Measurements from ENCODE around the gene OR51D1. TPM values are rescaled to one million over a fixed set of nuclear protein-coding genes. Genes with fewer than 3 reads are reported as not detected.

OR51D1 gene
- total RNA-seq, 2 donors from 2014 or later, result not detected

- ATAC-seq (no peak), DNase-seq (peak in 2 of 4 donors; percentile 8 to 17)
- intact Hi-C loops (cut with DNase I), result no loop called here
- WGBS, 2 donors, result 20 to 50% methylated on average over 1 of the region's 1 CpG
- Histone ChIP-seq H3K9me3 (no peaks in the 10 kb centered on the region), H3K4me1 (peaks cover 21% of the 10 kb centered on the region), H3K4me3 (no peak overlapping the region), H3K36me3 (replicated peaks in 1 of 2; ENCODE audit: insufficient read depth in 1 of 2, low read depth in 2 of 2) (peaks cover 4 to 6% of the 10 kb centered on the region in 2 donors), H3K27ac (peak overlapping the region in 1 of 4 donors; percentile 17), H3K27me3 (no peaks in the 10 kb centered on the region)
- TF ChIP-seq POLR2A (IDR thresholded peaks at IDR 0.05), result no peak
- peak in 1 of 7 experiments; percentile 3 for TF ChIP-seq CTCF (IDR thresholded peaks at IDR 0.05)
Measured at GRCh38 chr11:4606231-4607015, 30.9 kb upstream of the OR51D1 start.

- peak overlapping the region in 1 of 4 donors; percentile 89 for H3K27ac ChIP-seq
Measured at GRCh38 chr11:4607096-4607495, 30.2 kb upstream of the OR51D1 start.

GRCh38 chr11:4607781-4608666 is 29.3 kb upstream of the OR51D1 start, which contains the start of gene TRIM68:
TRIM68 (minus strand) TSS chr11:4608231; CDS start chr11:4605504, 2,727 bp downstream.
- intact Hi-C loops (cut with DNase I), result no loop called here
- 3 to 8% methylated on average over 19 to 43 of the region's 43 CpGs for WGBS, 2 donors
- Histone ChIP-seq H3K4me1 (peaks cover 21% of the 10 kb centered on the region), H3K36me3 (replicated peaks in 1 of 2; ENCODE audit: insufficient read depth in 1 of 2, low read depth in 2 of 2) (no peaks in the 10 kb centered on the region), H3K27ac (peak within 1 kb of the TSS; percentile 70 to 89 (median 82)), H3K27me3 (no peaks in the 10 kb centered on the region), H3K4me3 (peak within 1 kb of the TSS; percentile 26 to 54), H3K9me3 (no peaks in the 10 kb centered on the region)
- peak; percentile 100 for ATAC-seq
- DNase-seq, result peak; percentile 95 to 97 (median 96)
- TF ChIP-seq CTCF (IDR thresholded peaks at IDR 0.05) (peak in 1 of 7 experiments; percentile 15), POLR2A (IDR thresholded peaks at IDR 0.05) (peak; percentile 54 to 91 (median 89))

More at GRCh38 chr11:4607096-4607495, 30.2 kb upstream of the OR51D1 start:
- no peaks in the 10 kb centered on the region for H3K27me3 ChIP-seq
- peak overlapping the region in 1 of 2 donors; percentile 54 for H3K4me3 ChIP-seq
- peaks cover 2% of the 10 kb centered on the region in 2 donors for H3K36me3 ChIP-seq (replicated peaks in 1 of 2; ENCODE audit: insufficient read depth in 1 of 2, low read depth in 2 of 2)
- intact Hi-C loops (cut with DNase I), result no loop called here
- DNase-seq (no peak), ATAC-seq (no peak)
- peaks cover 21% of the 10 kb centered on the region for H3K4me1 ChIP-seq
- TF ChIP-seq POLR2A (IDR thresholded peaks at IDR 0.05), result no peak
- TF ChIP-seq CTCF (IDR thresholded peaks at IDR 0.05), result no peak
- 15 to 26% methylated on average over 6 of the region's 6 CpGs for WGBS, 2 donors
- H3K9me3 ChIP-seq, result no peaks in the 10 kb centered on the region

- TF ChIP-seq CTCF (IDR thresholded peaks at IDR 0.05) (no peak), POLR2A (IDR thresholded peaks at IDR 0.05) (no peak)
- ATAC-seq (no peak), DNase-seq (no peak)
- peaks cover 21% of the 10 kb centered on the region for H3K4me1 ChIP-seq
- H3K4me3 ChIP-seq, result no peak overlapping the region
- no peaks in the 10 kb centered on the region for H3K27me3 ChIP-seq
- H3K9me3 ChIP-seq, result no peaks in the 10 kb centered on the region
- intact Hi-C loops (cut with DNase I), result no loop called here
- 30 to 51% methylated on average over 3 of the region's 3 CpGs for WGBS, 2 donors
- no peaks in the 10 kb centered on the region for H3K36me3 ChIP-seq (replicated peaks in 1 of 2; ENCODE audit: insufficient read depth in 1 of 2, low read depth in 2 of 2)
- no peak overlapping the region for H3K27ac ChIP-seq
Measured at GRCh38 chr11:4610258-4610935, 26.9 kb upstream of the OR51D1 start.

All from body of pancreas (tissue), 4 donors.